NCI-H1694 (cell line): Measurements from ENCODE around the gene SFRP5.

Experiments
- DNase-seq: peaks from one replicate; lab custom pipeline; 2025; lab: John Stamatoyannopoulos, UW

SFRP5 gene

DNA sequence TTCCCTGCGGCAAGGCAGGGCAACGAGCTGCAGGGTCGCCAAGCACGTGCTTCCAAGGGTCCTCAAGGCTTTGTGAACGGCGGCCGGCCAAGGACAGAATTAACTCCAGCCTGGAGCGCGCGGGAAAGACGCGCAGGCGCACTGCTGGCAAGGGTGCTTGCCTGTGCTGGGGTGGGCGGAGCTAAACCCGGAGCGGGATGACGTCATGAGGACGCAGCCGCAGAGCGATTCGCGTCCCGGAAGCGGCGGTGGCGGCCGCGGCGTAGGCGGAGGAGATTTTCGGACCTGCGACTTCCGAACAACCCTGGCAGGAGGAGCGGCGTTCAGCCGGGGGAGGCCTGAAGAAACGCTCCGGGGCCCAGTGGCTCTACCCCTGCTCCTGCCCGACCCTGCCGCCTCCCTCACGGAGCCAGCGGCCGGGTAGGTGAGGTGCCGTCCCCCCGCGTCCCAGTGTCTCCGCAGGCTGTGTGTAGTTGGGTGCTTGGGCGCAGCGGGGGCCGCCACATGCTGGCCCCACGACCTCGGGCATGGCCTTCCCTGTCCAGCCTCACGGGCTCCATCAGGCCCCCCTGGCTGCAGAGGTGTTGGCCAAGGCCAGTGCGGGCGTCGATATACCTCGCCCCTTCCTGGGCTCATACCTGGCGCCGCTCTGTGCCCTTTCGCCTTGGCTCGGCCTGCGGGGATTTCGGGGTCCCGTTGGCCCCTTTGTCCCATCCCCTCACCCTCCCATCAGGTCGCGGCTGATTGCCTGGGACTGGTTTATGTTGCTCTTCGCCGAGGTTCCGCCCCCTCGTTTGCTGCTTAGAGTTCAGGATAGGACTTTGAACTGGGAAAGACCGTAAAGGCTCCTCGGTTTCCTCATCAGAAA is 34.7 kb downstream of the SFRP5 start, which contains the start of gene ZFYVE27:
TSS of gene ZFYVE27 (plus strand) at position 227 of the 868 bp plus-strand sequence. CDS start 1,350 bp downstream, outside the sequence.
- peak; percentile 84 for DNase-seq

- DNase-seq = no peak
Observed at GRCh38 chr10:97736403-97736901, 35.3 kb downstream of the SFRP5 start.

DNA sequence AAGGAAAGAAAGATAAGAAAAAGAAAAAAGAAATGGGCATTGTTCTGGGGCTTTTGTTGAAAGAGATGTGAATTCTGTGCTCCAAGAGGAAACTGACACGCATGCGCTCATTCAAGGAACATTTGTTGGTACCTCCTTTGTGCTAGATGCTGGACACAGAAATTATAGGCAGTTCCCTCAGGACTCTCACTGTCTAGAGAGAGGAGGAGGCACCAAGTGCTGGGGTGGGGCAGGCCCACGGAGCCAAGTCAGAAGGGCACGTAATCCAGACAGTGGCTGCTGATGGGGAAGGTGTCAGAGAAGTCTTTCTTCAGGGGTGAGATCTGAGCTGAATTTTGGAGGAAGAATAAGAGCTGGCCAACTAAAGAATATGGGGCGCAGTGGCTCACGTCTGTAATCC is 37.8 kb downstream of the SFRP5 start:
- no peak for DNase-seq

GRCh38 chr10:97733256-97733655 is 38.5 kb downstream of the SFRP5 start:
- DNase-seq = no peak

GRCh38 chr10:97732052-97732359 is 39.8 kb downstream of the SFRP5 start:
- DNase-seq = no peak

DNA sequence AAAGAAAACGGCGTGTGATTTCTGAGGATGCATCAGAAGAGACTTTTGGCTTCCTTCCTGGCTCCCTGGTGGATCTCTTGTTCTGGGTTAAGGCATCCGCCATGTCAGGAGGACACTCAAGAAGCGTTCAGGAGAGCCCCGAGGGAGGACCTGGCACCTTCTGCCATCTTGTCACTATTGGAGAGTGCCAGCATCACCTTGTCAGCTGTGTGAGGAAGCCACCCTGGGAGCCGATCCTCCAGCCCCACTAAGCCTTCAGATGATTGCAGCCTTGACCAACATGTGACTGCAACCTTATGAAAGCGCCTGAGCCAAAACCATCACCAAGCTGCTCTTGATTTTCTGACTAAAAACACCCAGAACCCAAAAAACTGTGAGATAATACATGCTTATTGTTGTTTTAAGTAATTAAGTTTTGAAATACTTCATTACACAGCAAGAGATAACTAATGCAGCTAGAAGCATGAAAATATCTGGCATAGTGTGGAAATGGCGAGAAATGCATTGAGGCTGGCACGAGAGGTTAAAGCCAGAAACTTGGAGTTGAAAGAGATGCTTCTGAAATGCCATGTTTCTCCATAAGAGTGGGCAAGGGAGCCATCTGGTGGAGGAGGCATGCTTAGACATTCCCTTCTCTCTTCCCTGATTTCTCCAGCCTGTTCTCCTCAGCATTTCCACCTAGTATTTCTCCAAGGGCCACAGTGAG is 40.3 kb downstream of the SFRP5 start:
- peak; percentile 60 for DNase-seq

DNA sequence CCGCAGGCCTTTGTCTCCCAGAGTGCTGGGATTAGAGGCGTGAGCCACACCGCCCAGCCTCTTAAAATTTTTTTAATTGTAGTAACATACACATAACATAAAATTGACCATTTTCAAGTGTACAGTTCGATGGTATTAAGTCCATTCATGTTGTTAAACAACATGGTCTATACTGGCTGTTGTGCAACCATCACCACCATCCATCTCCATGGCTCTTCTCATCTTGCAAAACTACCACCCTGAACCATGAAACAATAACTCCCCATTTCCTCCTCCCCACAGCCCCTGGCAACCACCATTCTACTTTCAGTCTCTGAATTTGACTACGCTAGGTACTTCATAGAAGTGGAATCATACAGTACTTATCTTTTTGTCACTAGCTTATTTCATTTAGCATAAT is 42.8 kb downstream of the SFRP5 start:
- DNase-seq = no peak

GRCh38 chr10:97726636-97727178 is 45.1 kb downstream of the SFRP5 start:
- DNase-seq = no peak

GRCh38 chr10:97724341-97724941 is 47.4 kb downstream of the SFRP5 start:
- no peak for DNase-seq

DNA sequence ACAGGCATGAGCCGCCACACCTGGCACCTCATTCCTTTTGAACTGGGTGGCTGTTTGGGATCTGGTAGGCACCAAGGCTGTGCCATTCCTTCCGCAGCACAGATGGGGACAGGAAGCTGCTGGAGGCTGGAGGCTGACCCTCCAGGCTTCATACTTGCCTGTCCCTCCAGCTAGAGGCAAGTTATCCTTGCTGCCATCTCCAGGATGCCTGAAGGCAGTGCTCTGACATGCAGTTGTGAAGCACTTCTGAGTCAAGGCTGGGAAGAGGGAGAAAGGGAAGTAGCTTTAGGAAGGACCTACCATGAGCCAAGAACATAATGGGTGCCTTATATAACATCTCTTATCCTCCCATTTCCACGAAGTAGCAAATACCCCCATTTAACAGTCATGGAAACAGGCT is 48.8 kb downstream of the SFRP5 start:
- no peak for DNase-seq

DNA sequence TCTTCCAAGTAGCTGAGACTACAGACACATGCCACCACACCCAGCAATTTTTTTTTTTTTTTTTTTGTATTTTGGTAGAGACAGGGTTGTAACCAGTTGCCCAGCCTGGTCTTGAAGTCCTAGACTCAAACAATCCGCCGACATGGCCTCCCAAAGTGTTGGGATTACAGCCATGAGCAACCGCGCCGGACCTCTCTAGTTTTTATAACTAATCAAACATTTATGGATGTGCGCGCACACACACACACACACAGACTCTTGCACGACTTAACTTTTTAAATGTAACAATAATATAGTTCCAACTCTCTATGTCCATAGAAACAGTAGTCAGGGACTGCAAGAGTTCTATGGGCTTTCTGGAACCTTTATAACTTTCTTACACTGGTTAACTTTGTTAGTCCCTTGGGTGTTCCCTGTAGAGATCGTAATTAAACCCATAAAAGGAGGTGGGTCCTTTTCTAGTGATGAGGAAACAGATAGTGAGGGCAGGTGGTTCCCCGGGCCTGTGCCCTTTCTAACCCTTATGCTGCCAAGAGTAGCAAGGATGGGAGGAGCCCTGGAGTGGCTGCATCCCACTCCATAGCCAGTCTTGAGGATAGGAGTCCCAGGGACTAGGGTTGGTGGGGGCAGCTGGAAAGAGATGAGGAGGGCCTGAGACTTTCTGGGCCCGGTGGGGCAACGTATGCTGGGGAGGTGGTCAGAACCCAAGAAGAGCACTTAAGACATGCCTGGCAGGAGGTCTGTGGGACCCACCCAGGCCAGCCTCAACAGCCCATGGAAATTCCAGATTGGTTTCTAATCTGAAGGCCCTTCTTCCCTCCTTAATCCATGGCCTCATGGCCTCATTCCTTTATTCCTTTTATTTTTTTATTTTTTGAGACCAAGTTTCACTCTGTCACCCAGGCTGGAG is 49.7 kb downstream of the SFRP5 start:
- no peak for DNase-seq

- DNase-seq = no peak
Observed at GRCh38 chr10:97719602-97720001, 52.2 kb downstream of the SFRP5 start.

GRCh38 chr10:97718659-97719142 is 53.1 kb downstream of the SFRP5 start:
- no peak for DNase-seq

DNA sequence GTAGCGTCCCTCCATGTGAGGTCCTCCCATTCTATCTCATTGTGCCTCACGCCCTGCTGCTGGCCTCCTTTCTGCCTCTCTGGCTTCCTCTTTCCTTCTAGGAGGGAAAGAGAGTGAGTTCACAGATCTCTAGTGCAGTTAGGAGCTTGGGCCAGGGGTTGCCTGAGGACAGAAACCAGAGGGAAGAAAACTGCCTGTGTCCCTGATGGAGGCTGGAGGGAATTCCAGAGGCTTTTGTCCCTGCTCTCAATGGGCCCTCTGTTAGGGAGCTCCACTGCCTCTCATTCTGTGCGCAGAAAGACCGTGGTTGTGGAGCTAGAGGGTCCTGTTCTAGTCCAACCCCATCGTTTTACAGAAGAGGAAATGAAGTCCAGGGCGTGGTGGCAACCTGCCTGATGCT is 53.6 kb downstream of the SFRP5 start:
- no peak for DNase-seq

- DNase-seq = no peak
Observed at GRCh38 chr10:97717627-97718026, 54.2 kb downstream of the SFRP5 start.
